Naive thymus-derived CD8-positive, alpha-beta T cell (primary cell): ENCODE measurements around the gene FMN2. TPM values are rescaled to one million over a fixed set of nuclear protein-coding genes. Genes with fewer than 3 reads are reported as not detected.

Source experiments
- ATAC-seq, 2 donors: fragments of 150-1000 bp; cut with Tn5 transposase in 1 of 2; sonication (Bioruptor Pico), chemical (Tn5 transposase) in 1 of 2; 1 replicate in 1 of 2; 2 replicates in 1 of 2; pipeline ENCODE4 v1.10.0; 2021; ENCODE audit warnings: mild to moderate bottlenecking in 2 of 2, moderate library complexity in 2 of 2
- POLR2A ChIA-PET: fragments of 350-600 bp; sonication (Branson Sonifier 250); formaldehyde crosslinking; loops from one replicate; lab custom pipeline; 2021; ENCODE audit warnings: antibody characterized with exemption; lab: Charles Lee
- DNase-seq, 10 donors: peaks; one replicate each; pipeline versions ENCODE4 v3.0.0 to v3.0.0-alpha.2; 2020 to 2022
- H3K27ac Mint-ChIP-seq, 10 donors: one replicate each; pipeline ENCODE4 v1.8.0; 2020 to 2022; ENCODE audit warnings: mild to moderate bottlenecking in 10 of 10, mixed read lengths in 10 of 10, moderate library complexity in 4 of 10, inconsistent platforms in 1 of 10
- H3K27me3 Mint-ChIP-seq, 5 donors: one replicate each; pipeline ENCODE4 v1.8.0; 2021 to 2022; ENCODE audit warnings: mixed read lengths in 5 of 5
- H3K36me3 Mint-ChIP-seq, 3 donors: one replicate each; pipeline ENCODE4 v1.8.0; 2020 to 2022; ENCODE audit warnings: mixed read lengths in 3 of 3, mild to moderate bottlenecking in 2 of 3, inconsistent platforms in 1 of 3
- H3K4me1 Mint-ChIP-seq, 4 donors: one replicate each; pipeline ENCODE4 v1.8.0; 2021 to 2022; ENCODE audit warnings: mixed read lengths in 4 of 4
- H3K4me3 Mint-ChIP-seq, 10 donors: one replicate each; pipeline ENCODE4 v1.8.0; 2020 to 2022; ENCODE audit warnings: mild to moderate bottlenecking in 10 of 10, mixed read lengths in 10 of 10, moderate library complexity in 6 of 10, inconsistent platforms in 1 of 10
- H3K9me3 Mint-ChIP-seq, 9 donors: one replicate each; pipeline ENCODE4 v1.8.0; 2020 to 2022; ENCODE audit warnings: mixed read lengths in 9 of 9, mild to moderate bottlenecking in 3 of 9, inconsistent platforms in 1 of 9, moderate library complexity in 1 of 9
- polyA plus RNA-seq, 3 donors: library from polyadenylated mRNA; unstranded; fragments of 300-500 nt; fragmentation: Illumina TruSeq; gene quantifications; one replicate each; pipeline ENCODE4 v1.2.3, GENCODE V29; 2021
- total RNA-seq, 8 experiments: library from RNA in 2 of 8; stranded (reverse) in 2 of 8; gene quantifications; one replicate each; pipeline ENCODE4 v1.2.3 and lab custom pipeline; 2021 to 2026

The FMN2 gene
- total RNA-seq (not detected), polyA plus RNA-seq (not detected), total RNA-seq (lab: John Stamatoyannopoulos, UW) (0 to 0.26 (median 0) reads per million in 6 experiments)

DNA sequence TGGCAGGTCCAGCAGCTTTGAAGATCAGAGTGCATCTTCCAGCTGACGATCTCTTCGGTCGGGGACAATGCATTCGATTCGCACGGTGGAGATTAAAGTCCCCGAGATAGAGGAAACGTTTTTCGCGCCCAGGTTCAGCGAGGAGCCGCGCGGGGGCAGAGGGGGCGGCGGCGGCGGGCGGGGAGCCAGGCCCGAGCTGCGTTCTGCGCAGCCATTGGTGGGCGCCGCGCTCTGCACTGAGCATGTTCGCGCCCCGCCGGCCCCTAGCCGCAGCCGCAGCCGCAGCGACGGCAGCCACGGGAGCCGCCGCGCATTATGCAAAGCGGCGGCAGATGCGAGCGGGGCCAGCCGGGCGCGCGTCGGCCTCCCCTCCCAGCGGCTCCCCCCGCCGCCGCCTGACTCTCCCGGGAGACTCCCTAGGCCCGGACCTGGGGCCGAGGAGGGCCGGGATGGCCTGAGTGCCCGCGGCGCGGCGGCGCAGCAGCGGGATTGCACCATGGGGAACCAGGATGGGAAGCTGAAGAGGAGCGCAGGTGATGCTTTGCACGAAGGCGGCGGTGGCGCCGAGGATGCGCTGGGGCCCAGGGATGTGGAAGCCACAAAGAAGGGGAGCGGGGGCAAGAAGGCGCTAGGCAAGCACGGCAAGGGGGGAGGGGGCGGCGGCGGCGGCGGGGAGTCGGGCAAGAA, at the start of gene FMN2:
Gene FMN2 (plus strand): TSS at position 270 of the 687 bp plus-strand sequence. CDS start 227 bp downstream, at position 497.
- peaks cover 0 to 8% (median 0%) of the 10 kb centered on the region in 3 donors for H3K36me3 Mint-ChIP-seq
- H3K27ac Mint-ChIP-seq = peak within 1 kb of the TSS in 1 of 10 donors; percentile 40
- no peak for ATAC-seq
- POLR2A ChIA-PET = no interaction called here
- peaks cover 0 to 7% (median 3%) of the 10 kb centered on the region in 4 donors for H3K4me1 Mint-ChIP-seq
- peaks cover 29 to 66% (median 39%) of the 10 kb centered on the region in 5 donors for H3K27me3 Mint-ChIP-seq
- peak within 1 kb of the TSS in 7 of 10 donors; percentile 25 to 54 (median 38) for H3K4me3 Mint-ChIP-seq
- no peak for DNase-seq
- peaks cover 0 to 9% (median 2%) of the 10 kb centered on the region in 9 donors for H3K9me3 Mint-ChIP-seq

DNA sequence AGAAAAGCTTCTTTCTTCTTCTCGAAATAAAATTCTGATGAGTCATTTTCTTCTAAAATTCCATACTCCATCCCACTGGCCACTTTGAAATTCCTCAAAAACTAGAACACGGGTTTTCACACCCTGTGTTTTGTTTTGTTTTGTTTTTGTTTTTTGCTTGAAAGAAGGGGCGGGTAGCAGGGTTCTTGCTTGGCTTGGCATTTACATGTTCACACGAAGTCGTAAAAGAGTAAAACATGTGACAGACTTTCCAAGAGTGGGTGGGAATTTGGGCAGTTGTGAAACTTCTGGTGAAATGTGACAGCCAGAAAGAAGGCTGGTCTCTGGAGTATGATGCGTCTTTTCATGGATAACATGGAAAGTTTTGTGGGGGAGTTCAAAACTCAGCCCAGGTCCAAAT, 47.1 kb upstream of the FMN2 start:
- no peak overlapping the region for H3K4me3 Mint-ChIP-seq
- DNase-seq (no peak), ATAC-seq (no peak)
- H3K27me3 Mint-ChIP-seq = peaks cover 0 to 4% (median 0%) of the 10 kb centered on the region in 5 donors
- POLR2A ChIA-PET = no interaction called here
- H3K9me3 Mint-ChIP-seq = peaks cover 0 to 2% (median 0%) of the 10 kb centered on the region in 9 donors
- no peak overlapping the region for H3K27ac Mint-ChIP-seq
- no peaks in the 10 kb centered on the region for H3K4me1 Mint-ChIP-seq
- no peaks in the 10 kb centered on the region for H3K36me3 Mint-ChIP-seq

DNA sequence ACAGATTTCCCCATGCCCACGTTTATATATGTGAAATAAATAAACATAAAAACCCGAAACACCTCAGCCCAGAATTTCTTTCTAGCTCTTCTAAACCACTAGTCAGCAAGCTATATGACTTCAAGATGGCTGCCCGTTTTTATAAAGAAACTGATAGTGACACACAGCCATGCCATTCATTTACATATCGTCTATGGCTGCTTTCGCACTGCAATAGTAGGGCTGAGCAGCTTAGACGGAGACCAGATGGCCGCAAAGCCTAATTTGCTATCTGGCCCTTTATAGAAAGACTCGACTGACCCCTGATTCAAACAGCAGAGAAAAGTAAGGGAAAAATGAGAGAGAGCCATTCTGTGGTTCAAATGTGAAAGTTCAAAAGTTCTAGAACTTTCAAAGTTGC, 45.7 kb upstream of the FMN2 start:
- ATAC-seq (no peak), DNase-seq (no peak)
- Mint-ChIP-seq H3K4me3 (no peak overlapping the region), H3K36me3 (no peaks in the 10 kb centered on the region), H3K27ac (no peak overlapping the region), H3K9me3 (peaks cover 0 to 2% (median 0%) of the 10 kb centered on the region in 9 donors), H3K27me3 (peaks cover 0 to 4% (median 0%) of the 10 kb centered on the region in 5 donors), H3K4me1 (no peaks in the 10 kb centered on the region)
- POLR2A ChIA-PET = no interaction called here

DNA sequence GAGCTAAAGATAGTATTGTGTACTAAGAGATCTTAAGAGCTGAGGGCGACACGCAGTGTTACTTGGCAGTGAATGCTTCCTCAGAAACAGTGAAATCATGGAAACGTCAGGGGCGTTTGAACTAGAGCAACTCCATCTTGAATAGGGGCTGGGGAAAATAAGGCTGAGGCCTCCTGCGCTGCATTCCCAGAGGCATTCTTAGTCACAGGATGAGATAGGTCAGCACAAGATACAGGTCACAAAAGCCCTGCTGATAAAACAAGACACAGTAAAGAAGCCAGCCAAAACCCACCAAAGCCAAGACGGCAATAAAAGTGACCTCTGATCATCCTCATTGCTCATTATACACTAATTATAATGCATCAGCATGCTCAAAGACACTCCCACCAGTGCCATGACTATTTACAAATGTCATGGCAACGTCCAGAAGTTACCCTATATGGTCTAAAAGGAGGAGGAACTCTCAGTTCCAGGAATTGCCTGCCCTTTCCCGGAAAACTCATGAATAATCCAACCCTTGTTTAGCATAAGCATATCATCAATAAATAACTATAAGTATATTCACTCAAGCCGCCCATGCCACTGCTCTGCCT, 37.5 kb upstream of the FMN2 start:
- Mint-ChIP-seq H3K9me3 (peaks cover 0 to 6% (median 1%) of the 10 kb centered on the region in 9 donors), H3K27ac (no peak overlapping the region), H3K4me1 (no peaks in the 10 kb centered on the region), H3K36me3 (no peaks in the 10 kb centered on the region), H3K27me3 (peaks cover 0 to 3% (median 0%) of the 10 kb centered on the region in 5 donors), H3K4me3 (no peak overlapping the region)
- ATAC-seq (no peak), DNase-seq (no peak)
- POLR2A ChIA-PET = no interaction called here

DNA sequence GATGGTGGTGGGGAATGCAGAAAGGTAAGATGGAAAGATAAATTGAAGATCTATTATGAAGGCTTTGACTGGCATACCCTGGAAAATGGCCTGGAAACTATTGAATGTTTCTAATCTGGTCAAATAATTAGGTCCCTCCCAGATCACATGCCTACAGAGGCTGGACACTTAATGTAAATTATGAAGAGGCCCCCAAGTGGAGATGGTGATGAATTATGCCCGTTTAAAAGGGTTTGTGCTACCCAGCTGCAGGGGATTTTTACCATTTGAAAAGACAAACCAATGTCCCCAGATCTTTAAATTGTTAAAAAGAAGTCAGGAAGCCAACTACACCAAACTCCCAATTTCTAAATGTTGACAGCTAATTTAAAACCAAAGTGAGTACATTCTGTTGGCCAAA, 35.7 kb upstream of the FMN2 start:
- Mint-ChIP-seq H3K27me3 (peaks cover 0 to 7% (median 0%) of the 10 kb centered on the region in 5 donors), H3K36me3 (no peaks in the 10 kb centered on the region), H3K4me1 (no peaks in the 10 kb centered on the region), H3K27ac (no peak overlapping the region), H3K9me3 (peaks cover 0 to 6% (median 1%) of the 10 kb centered on the region in 9 donors), H3K4me3 (no peak overlapping the region)
- DNase-seq (no peak), ATAC-seq (no peak)
- POLR2A ChIA-PET = no interaction called here

DNA sequence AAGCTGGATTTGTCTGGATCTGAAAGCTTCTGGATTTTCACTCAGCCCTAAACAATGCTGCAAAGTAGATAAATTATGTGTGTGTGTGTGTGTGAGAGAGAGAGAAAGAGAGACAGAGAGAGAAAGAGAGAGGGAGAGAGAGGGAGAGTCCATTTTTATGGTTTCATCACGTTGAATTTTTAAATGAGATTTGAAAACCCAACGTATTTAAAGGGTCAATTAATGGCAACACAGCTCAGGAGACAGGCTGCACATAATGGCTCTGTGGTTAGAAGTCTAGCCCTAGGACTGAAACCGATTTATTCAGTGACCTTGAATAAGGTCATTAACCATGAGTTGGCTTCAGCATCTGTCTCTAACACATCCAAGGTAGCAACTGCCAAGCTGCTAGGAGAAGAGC, 35.3 kb upstream of the FMN2 start:
- Mint-ChIP-seq H3K4me1 (no peaks in the 10 kb centered on the region), H3K36me3 (no peaks in the 10 kb centered on the region), H3K27me3 (peaks cover 0 to 11% (median 0%) of the 10 kb centered on the region in 5 donors), H3K27ac (no peak overlapping the region), H3K9me3 (peaks cover 0 to 6% (median 1%) of the 10 kb centered on the region in 9 donors), H3K4me3 (no peak overlapping the region)
- ATAC-seq (no peak), DNase-seq (no peak)
- POLR2A ChIA-PET = no interaction called here

DNA sequence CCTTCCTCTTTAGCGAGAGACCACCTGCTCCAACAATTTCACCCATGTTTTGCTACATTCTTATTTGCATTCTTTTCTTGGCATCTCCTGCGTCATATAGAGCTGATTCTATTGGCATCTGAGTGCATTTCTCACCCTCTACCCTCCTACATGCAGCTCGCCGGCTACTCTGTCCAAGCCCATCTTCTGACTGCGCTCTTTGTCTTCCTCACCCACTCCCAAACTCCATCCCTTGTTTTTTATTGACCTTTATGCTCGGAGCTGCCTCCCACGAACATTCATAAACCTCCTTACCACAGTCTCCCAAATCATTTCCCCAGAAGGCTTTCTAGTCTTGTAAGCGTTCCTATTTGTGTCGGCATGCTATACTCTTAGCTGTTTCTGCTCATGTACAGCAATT, 33.6 kb upstream of the FMN2 start:
- POLR2A ChIA-PET = no interaction called here
- DNase-seq (no peak), ATAC-seq (no peak)
- H3K4me3 Mint-ChIP-seq = no peak overlapping the region
- H3K27me3 Mint-ChIP-seq = peaks cover 0 to 11% (median 0%) of the 10 kb centered on the region in 5 donors
- H3K9me3 Mint-ChIP-seq = peaks cover 0 to 6% (median 1%) of the 10 kb centered on the region in 9 donors
- no peaks in the 10 kb centered on the region for H3K4me1 Mint-ChIP-seq
- no peak overlapping the region for H3K27ac Mint-ChIP-seq
- H3K36me3 Mint-ChIP-seq = no peaks in the 10 kb centered on the region

DNA sequence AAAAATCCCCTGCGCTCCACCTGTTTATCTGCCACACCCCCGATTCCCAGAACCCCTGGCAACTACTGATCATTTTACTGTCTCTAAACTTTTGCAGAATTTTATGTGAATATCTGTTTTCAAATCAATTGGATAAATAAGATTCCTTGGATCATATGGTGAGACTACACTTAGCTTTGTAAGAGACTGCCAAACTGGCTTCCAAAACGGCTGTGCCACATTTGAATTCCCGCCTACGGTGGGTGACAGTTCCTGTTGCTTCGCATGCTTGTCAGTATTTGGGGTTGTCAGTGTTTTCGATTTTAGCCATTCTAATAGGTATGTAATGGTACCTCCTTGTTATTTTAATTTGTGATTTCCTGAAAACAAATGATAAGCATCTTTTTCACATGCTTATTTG, 22.7 kb upstream of the FMN2 start:
- no peak for DNase-seq
- no peak overlapping the region for H3K4me3 Mint-ChIP-seq
- ATAC-seq = no peak
- H3K27ac Mint-ChIP-seq = no peak overlapping the region
- POLR2A ChIA-PET = no interaction called here
- peaks cover 0 to 15% (median 0%) of the 10 kb centered on the region in 9 donors for H3K9me3 Mint-ChIP-seq
- no peaks in the 10 kb centered on the region for H3K4me1 Mint-ChIP-seq
- peaks cover 0 to 19% (median 2%) of the 10 kb centered on the region in 5 donors for H3K27me3 Mint-ChIP-seq
- H3K36me3 Mint-ChIP-seq = no peaks in the 10 kb centered on the region

DNA sequence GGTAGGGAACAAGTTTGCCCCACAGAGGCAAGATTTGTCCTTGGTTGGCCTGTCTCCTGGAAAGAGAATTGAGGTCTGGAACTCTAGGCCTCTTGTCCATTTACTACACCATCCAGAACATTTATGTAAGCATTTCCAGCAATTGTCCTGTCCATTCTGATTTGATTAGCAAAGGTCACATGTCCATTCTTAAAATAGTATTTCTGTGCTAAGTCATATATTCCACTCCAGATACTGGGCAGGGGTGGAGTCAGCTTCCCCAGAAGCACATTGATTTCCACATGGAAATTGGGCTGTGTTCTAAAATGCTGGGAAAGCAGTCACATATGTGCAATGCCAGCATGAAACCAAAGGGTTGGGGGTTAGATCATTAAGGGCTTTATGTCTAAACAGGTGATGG, 21.5 kb upstream of the FMN2 start:
- no peak for ATAC-seq
- Mint-ChIP-seq H3K27me3 (peaks cover 0 to 16% (median 2%) of the 10 kb centered on the region in 5 donors), H3K4me1 (no peaks in the 10 kb centered on the region)

DNA sequence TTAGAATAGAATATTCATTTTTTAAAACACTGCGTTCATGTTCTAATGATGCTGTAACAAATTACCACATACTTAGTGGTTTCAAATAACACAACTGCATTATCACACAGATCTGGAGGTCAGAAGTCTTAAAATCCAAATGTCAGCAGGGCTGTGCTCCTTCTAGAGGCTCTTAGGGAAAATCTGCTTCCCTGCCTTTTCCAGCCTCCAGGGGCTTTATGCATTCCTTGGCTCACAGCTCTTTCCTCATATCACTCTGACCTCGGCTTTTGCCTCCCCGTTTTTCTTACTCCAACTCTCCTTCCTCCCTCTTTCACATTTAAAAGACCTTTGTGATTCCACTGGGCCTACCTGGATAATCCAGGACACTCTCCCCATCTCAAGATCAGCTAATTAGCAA, 18.6 kb upstream of the FMN2 start:
- ATAC-seq = no peak
- DNase-seq = no peak
- no peak overlapping the region for H3K27ac Mint-ChIP-seq
- H3K9me3 Mint-ChIP-seq = peaks cover 0 to 15% (median 3%) of the 10 kb centered on the region in 9 donors
- no peaks in the 10 kb centered on the region for H3K36me3 Mint-ChIP-seq
- H3K4me3 Mint-ChIP-seq = no peak overlapping the region
- H3K4me1 Mint-ChIP-seq = no peaks in the 10 kb centered on the region
- peaks cover 0 to 21% (median 2%) of the 10 kb centered on the region in 5 donors for H3K27me3 Mint-ChIP-seq
- POLR2A ChIA-PET = no interaction called here

More for the DNA sequence above, 21.5 kb upstream of the FMN2 start:
- Mint-ChIP-seq H3K27ac (no peak overlapping the region), H3K36me3 (no peaks in the 10 kb centered on the region), H3K9me3 (peaks cover 0 to 15% (median 0%) of the 10 kb centered on the region in 9 donors), H3K4me3 (no peak overlapping the region)
- DNase-seq = no peak
- POLR2A ChIA-PET = no interaction called here

DNA sequence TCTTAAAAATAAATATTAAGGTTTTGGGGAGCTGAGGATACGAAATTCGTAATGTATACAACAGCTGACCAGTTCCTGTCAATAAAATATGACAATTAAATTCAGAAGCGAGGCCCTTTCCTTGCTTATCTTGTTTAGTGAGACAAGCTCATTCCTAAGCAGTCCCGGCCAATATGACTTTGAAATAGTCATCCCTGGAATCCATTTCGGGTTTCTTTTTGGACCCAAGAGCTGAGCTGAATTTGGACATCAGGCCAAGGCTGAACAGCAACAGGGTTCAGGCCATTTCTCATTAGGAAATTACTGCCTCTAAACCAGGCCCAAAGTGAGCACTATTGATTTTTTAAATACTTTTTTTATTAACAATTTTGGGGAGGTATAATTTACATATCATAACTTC, 17.3 kb upstream of the FMN2 start:
- DNase-seq = no peak
- peaks cover 0 to 21% (median 2%) of the 10 kb centered on the region in 5 donors for H3K27me3 Mint-ChIP-seq
- no peaks in the 10 kb centered on the region for H3K4me1 Mint-ChIP-seq
- no peak overlapping the region for H3K27ac Mint-ChIP-seq
- no peaks in the 10 kb centered on the region for H3K36me3 Mint-ChIP-seq
- no peak for ATAC-seq
- POLR2A ChIA-PET = no interaction called here
- peaks cover 0 to 17% (median 8%) of the 10 kb centered on the region in 9 donors for H3K9me3 Mint-ChIP-seq
- no peak overlapping the region for H3K4me3 Mint-ChIP-seq

DNA sequence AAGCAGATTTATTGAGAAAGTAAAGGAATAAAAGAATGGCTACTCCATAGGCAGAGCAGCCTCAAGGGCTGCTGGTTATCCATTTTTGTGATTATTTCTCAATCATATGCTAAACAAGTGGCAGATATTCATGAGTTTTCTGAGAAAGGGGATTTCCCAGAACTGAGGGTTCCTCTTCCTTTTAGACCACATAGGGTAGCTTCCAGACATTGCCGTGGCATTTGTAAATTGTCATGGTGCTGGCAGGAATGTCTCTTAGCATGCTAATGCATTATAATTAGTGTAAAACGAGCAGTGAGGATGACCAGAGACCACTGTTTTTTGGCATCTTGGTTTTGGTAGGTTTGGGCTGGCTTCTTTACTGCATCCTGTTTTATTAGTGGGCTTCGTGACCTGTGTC, 16.8 kb upstream of the FMN2 start:
- POLR2A ChIA-PET = no interaction called here

DNA sequence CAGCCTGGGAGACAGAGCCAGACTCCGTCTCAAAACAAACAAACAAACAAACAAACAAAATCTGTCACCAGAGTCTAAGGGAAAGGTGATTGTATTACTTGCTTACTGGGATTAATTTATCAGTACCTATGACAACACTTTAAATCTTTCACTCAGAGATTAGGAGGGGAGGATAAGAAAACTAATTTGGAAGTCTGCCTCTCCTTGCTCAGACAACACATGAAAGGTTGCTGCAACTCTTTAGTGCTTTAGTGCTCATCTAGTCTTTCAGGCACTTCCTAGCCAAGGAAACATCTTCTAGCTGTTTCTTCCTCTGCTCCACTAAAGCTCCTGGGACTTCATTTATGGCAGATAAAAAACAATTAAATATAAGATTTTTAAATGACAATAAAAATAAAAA, 7.3 kb upstream of the FMN2 start:
- ATAC-seq (no peak), DNase-seq (no peak)
- Mint-ChIP-seq H3K9me3 (peaks cover 0 to 17% (median 5%) of the 10 kb centered on the region in 9 donors), H3K4me1 (no peaks in the 10 kb centered on the region), H3K27me3 (peaks cover 8 to 34% (median 18%) of the 10 kb centered on the region in 5 donors), H3K36me3 (peaks cover 0 to 8% (median 0%) of the 10 kb centered on the region in 3 donors), H3K4me3 (no peak overlapping the region), H3K27ac (no peak overlapping the region)
- POLR2A ChIA-PET = no interaction called here

More for the DNA sequence above, 16.8 kb upstream of the FMN2 start:
- H3K27ac Mint-ChIP-seq = no peak overlapping the region
- H3K4me1 Mint-ChIP-seq = no peaks in the 10 kb centered on the region
- H3K9me3 Mint-ChIP-seq = peaks cover 0 to 20% (median 8%) of the 10 kb centered on the region in 9 donors
- ATAC-seq (no peak), DNase-seq (no peak)
- H3K27me3 Mint-ChIP-seq = peaks cover 0 to 21% (median 2%) of the 10 kb centered on the region in 5 donors
- H3K4me3 Mint-ChIP-seq = no peak overlapping the region
- H3K36me3 Mint-ChIP-seq = no peaks in the 10 kb centered on the region
